Measurements from ENCODE around the gene ECI1.
A peak's percentile ranks its signal among the peaks of the same experiment; 100 is the strongest.
"Not testable (repeated sequence)": the region's sequence is repeated elsewhere in the genome, so short reads cannot be mapped to it uniquely, and the experiment has no call there.

The ECI1 gene

DNA sequence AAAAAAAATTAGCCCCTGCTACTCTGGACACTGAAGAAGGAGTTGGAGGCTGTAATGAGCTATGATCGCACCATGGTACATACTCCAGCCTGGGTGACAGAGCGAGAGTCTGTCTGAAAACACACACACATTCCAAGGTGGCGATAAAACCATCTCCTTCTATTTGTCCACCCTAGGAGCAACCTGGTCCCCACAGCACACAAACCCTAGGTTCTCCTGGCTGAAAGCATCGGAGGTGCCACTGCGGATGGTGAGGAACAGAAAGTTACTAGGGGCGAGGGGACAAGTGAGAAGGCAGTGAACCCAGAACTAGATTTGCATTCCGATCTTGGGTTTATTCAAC lies 1.4 kb upstream of the ECI1 start:
- DNase-seq: no peak

DNA sequence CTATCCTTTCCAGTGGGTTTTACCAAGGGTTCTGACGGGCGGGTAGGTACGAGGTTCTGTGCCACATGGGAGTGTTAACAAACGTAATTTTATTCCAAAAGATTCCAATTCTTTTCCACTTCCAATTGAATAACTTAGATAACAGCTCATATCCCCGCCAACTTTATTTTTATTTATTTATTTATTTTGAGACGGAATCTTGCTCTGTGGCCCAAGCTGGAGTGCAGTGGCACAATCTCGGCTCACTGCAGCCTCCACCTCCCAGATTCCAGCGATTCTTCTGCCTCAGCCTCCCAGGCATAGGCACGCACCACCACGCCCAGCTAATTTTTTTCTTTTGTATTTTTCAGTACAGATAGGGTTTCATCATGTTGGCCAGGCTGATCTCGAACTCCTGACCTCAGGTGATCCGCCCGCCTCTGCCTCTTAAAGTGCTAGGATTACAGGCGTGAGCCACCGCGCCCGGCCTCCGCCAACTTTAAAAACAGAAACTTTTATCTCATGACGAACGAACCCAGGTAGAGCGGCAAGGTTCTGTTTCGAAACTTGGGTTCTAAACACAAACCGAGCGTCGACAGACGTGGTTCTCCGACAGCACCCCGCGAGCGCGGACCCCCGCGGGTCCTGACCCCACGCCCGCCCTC lies 613 bp downstream of the ECI1 start:
- DNase-seq: no peak

DNA sequence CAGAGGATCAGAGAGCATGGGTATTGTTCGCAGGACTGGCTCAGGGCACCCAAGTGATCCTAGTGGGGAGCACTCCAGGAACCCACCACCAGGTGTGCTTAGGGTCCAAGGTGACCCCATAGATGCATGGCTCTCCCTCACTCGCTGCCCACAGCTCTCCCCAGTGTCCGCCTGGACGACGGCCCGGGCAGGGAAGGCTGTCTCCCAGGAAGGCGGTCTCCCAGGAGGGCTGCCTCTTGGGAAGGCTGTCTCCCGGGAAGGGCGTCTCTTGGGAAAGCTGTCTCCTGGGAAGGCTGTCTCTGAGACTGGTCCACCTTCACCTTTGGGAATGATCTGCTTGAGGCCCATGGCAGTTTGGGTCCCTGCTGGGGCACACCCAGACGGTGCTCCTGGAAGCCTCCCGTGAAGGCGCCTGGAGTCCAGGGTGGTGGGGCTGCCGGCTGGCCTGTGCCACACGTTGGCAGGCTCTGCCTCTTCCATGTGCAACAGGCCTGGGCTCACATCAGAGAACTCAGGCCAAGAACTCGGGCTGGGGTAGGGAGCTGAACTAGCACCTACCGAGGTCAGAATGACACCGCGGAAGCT lies 5.0 kb downstream of the ECI1 start:
- no peak for DNase-seq

DNA sequence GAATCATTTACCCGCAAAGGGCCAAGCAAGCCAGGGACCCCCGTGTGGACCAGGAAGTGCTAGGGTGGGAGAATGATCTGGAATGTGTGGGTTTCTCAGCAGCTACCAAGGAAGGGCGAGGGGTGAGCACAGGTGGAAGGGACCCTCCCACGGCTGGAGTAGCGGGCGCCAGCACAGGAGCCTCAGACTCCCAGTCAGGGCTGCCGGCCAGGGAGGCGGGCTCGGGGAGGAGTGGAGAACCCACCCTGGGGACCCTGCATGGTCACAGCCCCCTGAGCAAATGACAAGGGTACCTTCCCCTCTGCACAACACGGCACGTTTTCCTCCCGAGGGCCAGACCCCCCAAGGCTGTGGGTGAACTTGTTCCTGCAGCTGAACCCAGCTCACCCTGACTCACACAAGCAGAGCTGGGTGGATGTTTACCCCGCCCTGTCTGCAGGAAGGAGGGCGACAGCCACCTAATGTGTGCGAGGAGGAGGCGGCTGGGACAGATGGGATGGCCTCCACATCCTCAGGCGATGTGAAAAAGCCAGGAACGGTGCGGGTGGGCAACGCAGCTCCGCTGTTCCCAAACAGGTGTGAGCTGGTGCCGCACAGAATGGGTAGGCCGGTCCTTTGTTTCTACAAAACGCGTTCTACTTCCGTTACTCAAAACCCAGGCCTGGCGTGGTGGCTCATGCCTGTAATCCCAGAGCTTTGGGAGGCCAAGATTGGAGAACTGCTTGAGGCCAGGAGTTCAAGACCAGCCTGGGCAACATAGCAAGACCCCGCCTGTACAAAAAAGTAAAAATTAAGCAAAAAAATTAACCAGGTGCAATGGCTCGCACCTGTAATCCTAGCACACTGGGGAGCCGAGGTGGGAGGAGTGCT lies 6.2 kb downstream of the ECI1 start:
- no peak for DNase-seq

DNA sequence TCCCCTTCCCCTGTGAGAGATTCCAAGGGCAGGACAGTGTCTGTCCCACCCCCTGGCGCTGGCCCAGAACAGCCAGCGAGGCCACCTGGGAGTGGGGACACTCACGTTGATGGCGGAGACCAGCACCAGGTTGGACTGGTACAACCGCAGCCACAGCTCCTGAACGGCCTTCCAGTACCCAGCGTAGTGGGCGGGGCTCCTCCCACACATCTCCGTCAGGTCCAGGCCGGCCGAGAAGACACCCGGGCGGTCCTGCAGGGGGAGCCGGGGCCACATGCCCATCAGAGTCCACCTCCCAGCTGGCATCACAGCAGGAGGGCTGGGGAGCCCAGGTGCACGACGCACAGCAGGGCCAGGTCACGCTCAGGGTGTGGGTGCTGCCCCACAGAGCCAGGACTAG lies 7.1 kb downstream of the ECI1 start:
- DNase-seq: no peak

DNA sequence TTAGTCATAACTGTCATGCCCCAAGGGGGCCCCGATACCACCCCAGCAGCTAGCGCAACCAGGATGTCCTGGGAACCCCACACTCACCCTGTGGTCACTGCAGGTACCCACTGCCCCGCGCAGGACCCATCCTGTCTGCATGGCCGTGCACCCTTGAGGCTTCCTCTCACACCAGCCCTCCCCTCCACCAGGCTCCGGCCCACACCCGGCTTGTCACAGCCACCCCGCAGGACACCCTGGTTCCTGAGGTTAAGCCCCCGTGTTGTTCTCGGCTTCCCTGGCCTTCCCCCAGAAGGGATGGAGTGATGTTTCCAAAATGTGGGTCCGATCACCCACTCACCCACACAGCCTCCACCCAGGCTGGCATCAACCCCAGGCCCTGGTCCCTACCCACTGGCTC lies 7.6 kb downstream of the ECI1 start:
- no peak for DNase-seq

DNA sequence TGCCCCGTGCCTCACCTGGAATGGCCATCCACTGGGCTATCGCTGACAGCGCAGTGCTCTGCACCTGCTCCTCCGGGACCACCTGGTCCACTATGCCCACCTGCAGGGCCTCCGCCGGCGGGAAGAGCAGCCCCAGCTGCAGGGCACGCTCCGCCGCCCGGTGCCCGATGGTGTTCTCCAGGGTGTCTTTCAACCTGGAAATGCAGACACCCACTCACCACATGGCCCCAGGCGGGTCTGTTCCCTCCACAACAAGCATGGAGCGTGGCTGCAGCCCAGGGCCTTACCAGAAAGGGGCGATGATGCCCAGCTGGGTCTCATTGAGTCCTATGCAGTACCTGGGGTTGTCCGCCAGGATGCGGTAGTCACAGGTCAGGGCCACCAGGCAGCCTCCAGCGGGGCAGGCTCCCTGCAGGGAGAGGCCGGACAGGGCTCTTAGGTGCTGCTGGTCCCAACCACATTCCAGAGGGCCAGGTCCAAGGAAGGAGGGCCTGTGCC lies 8.3 kb downstream of the ECI1 start:
- no peak for DNase-seq

DNA sequence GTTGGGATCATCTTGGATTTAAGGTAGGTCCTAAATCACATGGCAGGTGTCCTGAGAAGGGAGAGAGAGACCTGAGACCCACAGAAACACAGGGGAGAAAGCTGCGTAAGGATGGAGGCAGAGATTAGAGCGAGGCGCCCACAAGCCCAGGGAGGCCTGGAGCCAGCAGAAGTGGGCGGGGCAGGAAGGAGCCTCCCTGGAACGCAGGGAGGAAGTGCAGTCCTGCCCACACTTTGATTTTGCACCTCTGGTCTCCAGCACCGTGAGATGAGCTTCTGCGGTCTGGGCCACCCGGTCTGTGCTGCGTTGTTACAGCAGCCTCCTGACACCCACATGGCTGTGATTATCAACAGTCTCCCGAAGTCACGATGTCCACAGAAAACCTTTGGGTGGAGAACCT lies 8.8 kb downstream of the ECI1 start:
- DNase-seq: no peak

DNA sequence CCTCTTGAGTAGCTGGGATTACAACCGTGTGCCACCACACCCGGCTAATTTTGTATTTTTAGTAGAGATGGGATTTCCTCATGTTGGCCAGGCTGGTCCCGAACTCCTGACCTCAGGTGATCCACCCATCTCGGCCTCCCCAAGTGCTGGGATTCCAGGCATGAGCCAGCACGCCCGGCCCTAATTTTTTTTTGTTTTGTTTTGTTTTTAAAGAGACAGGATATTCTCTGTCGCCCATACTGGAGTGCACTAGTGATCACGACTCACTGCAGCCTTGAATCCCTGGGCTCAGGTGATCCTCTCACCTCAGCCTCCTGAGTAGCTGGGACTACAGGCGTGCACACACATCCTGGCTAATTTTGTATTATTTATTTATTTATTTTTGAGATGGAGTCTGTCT lies 11.1 kb downstream of the ECI1 start:
- DNase-seq: not testable (repeated sequence)

DNA sequence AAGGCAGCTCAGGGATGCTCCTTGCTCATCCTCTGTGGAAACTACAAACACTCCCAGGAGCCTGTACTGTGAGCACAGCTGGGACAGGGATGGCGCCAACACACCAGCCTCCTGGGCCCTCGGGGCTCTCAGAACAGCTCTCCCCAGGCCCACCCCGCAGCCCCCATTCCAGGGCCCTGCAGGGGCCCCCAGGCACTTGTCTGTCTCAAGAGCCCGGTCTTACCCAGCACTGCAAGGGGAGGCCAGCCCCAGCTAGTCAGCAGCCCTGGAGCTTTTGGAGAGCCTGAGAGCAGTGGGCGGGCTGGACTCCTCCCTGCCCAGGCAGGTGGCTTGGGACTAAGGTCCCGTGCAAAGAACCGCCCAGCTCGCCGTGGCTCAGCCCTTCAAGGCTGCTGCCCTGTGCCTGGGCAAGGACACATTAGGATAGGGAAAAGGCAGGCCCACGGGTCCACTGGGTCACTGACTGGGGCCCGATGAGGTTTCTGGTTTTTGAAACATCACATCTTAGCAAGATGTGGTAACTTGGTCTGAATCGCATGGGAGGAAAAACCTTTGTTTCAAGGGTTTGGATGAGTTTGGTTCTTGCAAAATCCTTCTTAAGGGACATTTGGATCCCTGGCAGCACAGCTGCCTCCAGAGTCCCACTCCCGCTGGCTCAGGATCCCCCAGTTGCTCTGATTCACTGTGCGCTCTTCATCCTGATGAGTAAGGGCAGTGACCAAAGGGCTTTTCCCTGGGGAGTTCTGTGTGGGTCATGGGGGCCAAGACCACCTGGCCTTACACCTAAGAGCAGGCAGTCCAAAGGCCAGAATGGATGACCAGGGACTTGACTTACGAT lies 12.3 kb downstream of the ECI1 start:
- no peak for DNase-seq

DNA sequence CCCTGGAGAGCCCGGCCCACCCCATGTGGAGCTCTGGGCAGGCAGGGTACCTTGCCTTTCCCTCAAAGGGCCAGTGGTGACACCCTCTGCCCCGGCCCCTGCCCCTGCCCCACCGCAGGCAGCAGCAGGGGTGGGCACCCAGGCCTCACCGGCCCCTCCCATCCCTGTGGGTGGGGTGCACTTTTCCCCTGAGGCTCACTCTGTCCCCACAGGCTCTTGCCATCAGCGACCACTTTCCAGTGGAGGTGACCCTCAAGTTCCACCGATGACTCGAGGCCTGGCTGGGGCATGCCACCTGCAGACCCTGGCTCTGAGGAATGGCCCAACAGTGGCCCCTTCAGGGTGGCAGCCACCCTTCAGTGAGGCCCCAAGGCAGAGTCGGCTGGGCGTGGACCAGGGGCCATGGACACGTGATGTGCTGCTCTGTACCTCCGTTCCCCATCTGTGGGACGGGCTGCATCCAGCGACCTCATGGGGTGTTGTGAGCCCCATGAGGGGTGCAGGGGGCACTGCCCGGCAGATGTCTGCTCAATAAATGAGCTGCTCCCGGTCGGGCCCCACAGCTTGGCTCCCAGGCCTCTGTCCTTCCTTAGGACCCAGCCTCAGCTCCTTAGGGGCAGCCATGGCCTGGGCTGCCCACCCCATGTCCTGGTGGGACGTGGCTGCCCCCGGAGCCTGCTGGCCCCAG lies 13.1 kb downstream of the ECI1 start:
- DNase-seq: no peak

DNA sequence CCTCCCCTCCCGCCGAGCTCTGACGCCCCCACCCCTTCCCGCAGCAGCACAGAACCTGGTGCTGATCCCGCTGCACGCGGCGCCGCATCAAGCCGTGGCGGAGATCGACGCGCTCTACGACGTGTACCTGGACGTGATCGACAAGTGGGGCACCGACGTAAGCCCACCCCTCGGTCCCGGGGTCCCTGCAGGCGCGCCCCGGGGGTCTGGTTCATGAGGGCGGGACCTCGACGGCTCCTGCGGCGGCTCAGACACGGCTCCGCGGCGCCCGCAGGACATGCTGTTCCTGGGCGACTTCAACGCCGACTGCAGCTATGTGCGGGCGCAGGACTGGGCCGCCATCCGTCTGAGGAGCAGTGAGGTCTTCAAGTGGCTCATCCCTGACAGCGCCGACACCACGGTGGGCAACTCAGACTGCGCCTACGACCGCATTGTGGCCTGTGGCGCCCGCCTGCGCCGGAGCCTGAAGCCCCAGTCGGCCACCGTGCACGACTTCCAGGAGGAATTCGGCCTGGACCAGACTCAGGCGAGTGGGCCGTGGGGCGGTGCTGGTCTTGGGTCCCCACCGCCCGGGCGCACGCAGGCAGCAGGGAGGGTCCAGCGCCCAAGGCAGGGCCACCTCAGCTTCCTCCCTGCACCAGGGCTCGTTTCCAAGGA lies 13.8 kb downstream of the ECI1 start:
- no peak for DNase-seq

DNA sequence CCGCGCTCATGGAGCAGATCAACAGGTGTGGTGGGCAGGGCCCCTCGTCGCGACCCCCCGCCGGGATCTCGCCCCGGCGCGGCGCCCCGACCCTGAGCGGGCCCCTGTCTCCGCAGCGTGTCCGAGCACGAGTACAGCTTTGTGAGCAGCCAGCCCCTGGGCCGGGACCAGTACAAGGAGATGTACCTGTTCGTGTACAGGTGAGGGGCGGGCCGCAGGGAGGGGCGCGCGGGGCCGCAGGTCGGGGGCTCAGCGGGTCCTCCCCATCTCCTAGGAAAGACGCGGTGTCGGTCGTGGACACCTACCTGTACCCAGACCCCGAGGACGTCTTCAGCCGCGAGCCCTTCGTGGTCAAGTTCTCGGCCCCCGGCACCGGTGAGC lies 14.3 kb downstream of the ECI1 start:
- no peak for DNase-seq

DNA sequence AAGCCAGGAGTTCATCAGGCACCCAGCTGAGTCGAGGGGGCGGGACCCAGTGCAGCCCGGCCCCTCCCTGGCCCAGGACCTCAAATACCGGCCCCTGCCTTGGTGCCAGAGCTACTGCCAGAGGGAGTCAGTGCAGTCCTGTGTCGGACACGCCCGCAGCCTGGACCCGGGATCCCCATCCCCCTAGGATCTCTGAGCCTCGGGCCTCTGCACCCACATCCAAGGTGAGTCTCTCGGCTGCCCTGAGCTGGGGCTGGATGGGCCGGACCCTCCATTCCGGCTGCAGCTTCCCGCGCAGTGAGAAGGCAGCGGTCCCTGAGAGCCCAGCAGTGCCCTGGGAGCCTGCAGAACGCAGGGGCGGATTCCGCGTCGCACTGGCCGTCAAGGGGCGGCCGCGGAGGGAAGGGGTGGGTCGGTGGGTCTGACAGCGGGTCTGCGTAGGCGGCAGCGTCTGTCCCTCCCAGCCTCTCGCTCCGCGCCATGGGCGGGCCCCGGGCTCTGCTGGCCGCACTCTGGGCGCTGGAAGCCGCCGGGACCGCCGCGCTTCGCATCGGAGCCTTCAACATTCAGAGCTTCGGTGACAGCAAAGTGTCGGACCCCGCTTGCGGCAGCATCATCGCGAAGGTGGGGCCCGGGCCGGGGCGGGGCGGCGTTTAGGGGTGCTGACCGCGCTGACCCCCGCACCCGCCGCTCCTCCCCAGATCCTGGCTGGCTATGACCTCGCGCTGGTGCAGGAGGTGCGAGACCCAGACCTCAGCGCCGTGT lies 14.9 kb downstream of the ECI1 start, which contains the start of gene DNASE1L2:
Gene DNASE1L2, plus strand, starts transcription at position 108 of the 765 bp plus-strand sequence. Its CDS starts 373 bp downstream, at position 481.
- no peak for DNase-seq

DNA sequence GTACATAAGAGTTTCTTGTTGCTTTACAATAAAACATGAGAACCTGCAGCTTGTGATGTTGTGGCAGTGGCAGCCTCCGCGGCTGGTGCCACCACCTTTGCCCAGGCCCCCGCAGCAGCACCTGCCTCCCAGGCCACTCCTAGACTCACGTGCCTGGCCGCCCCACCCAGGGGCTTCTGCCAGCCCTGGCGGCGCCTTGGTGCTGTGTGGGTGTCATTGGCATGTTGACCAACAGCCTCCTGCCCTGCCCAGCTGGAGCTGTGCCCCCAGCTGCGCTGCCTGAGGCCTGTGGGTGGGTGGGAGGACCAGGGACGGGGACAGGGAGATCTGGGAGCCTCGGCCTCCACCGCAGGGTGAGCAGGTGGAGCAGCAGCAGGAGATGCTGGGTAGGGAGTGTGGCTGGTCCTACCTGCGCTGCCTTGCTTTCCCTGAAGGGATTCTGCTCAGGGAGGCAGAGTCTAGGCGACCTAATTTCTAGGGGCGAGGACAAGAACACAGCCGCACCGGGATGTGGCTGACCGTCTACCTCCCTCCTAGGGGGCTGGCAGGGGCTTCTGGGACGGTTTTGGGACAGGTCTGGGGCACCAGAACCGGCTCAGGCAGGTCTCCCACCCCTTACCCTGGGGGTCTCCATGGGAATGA lies 15.6 kb downstream of the ECI1 start:
- DNase-seq: no peak

DNA sequence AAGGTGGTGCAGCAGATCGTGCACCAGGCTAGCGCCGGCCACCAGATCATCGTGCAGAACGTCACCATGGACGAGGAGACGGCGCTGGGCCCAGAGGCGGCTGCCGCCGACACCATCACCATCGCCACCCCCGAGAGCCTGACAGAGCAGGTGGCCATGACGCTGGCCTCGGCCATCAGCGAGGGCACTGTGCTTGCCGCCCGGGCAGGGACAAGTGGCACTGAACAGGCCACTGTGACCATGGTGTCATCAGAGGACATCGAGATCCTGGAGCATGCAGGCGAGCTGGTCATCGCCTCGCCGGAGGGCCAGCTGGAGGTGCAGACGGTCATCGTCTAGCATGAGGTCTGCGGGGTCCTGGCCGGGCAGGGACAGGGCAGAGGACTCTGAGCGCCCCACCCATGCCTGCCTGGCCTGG lies 16.1 kb downstream of the ECI1 start:
- DNase-seq: no peak

DNA sequence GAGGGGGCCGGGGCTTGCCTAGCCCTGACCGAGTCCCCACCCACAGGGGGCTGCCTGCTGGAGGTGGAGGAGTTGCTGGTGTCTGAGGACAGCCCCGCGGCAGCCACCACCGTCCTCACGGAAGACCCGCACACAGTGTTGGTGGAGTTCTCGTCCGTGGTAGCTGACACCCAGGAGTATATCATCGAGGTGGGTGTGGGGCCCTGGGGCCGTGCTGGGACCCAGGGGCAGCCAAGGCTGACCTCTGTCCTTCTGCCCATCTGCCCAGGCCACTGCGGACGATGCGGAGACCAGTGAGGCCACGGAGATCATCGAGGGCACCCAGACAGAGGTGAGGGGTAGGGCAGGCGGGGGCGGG lies 16.6 kb downstream of the ECI1 start:
- DNase-seq: no peak

DNA sequence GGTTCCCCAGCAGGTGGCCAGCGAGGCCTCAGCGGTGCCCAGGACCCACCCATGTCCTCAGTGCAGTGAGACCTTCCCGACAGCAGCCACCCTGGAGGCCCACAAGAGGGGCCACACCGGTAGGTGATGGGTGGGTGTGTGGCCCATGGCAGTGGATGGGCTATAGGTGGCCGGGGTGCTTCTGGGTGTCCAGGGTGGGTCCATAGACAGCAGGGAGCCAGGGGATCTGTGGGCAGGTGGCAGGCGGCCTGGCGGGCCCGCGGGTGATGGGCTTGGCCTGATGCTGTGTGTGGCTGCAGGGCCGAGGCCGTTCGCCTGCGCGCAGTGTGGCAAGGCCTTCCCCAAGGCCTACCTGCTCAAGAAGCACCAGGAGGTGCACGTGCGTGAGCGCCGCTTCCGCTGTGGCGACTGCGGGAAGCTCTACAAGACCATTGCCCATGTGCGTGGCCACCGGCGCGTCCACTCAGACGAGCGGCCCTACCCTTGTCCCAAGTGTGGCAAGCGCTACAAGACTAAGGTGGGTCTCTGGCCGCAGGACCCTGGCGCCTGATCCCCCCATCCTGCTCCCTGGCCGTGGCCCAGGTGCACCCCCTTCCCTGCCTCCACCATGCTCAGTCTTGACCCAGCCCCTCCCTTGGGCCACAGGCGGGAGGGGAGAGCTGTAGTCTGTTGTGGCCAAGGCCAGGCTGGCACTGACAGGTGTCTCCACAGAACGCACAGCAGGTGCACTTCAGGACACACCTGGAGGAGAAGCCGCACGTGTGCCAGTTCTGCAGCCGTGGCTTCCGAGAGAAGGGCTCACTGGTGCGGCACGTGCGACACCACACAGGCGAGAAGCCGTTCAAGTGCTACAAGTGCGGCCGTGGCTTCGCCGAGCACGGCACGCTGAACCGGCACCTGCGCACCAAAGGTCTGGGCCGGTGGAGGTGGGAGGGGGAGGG lies 17.2 kb downstream of the ECI1 start:
- DNase-seq: peak; percentile 73

DNA sequence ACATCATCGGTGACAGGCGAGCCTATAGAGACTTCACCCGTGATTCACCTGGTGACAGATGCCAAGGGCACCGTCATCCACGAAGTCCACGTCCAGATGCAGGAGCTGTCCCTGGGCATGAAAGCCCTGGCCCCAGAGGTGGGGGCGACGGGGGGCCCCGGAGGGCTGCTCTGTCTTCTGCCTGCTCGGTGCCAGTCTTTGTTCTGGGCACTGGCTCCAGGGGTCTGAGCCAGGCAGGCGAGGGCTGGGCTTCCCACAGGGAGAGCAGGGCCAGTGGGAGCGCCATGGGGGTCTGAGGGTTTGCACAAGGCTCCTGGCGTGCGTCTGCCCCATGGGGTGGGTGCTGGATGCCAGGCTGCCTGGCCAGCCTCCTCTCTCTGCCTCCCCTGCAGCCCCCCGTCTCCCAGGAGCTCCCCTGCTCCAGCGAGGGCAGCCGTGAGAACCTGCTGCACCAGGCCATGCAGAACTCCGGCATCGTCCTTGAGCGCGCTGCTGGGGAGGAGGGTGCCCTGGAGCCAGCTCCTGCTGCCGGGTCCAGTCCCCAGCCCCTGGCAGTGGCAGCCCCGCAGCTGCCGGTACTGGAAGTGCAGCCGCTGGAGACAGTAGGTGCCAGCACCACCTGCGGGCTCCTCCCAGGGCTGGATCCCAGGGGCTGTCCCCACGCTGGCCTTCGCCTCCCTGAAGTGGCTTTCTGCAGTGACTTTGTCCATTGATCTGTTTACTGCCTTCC lies 18.2 kb downstream of the ECI1 start:
- no peak for DNase-seq

Measured in DMS153 (cell line).